Stromal cell of bone marrow (primary cell): Measurements from ENCODE around the gene MFRP.
A peak's percentile ranks its signal among the peaks of the same experiment; 100 is the strongest.
"Not testable (repeated sequence)": the region's sequence is repeated elsewhere in the genome, so short reads cannot be mapped to it uniquely, and the experiment has no call there.

Experiments
- DNase-seq: peaks from one replicate; pipeline ENCODE4 v3.0.0-alpha.2; 2012; ENCODE audit warnings: low read depth

The MFRP gene

DNA sequence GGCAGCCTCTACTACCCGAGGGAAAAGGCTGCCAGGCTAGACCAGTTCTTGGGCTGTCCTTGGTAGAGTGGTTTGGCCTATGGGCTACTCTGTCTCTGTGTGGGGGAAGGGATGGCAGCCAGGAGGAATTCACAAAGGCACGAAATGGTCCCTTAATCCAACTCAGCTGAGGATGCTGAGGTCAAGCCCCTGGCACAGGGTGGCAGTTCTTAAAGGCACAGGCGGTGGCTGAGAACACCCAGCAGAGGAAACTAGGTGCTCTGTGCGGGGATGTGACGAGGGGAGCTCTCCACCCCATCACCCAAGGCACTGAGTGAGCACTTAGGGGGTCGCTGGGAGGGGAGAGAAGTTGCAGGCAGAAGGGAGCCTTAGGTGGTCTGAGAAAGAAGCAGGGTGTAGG lies at the start of gene MFRP:
TSS of gene MFRP (minus strand) at position 101 of the 400 bp plus-strand sequence. CDS start 192 bp downstream, outside the sequence.
- DNase-seq = no peak

DNA sequence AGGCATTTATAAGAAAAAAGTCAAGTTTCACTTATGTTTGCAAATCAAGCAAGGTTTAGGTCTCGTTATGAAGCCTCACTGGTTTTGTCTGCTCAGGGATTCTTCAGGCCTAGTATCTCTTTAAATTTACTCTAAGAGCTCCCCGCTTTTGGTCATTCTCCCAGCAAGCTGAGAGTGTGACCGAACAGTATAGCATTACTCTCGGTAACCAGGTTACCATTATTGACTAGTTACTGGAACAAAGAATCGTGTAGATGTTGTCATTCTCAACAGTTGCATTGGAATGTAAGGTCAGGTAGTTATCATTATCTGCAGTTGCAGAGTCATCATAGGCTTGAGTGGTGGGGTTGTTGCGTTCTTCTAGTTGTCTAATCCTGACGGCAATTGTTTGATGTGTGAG lies 44.8 kb upstream of the MFRP start:
- DNase-seq = no peak

GRCh38 chr11:119389611-119390254 lies 43.2 kb upstream of the MFRP start:
- no peak for DNase-seq

- no peak for DNase-seq
These were observed 41.6 kb upstream of the MFRP start for GRCh38 chr11:119388103-119388502.

DNA sequence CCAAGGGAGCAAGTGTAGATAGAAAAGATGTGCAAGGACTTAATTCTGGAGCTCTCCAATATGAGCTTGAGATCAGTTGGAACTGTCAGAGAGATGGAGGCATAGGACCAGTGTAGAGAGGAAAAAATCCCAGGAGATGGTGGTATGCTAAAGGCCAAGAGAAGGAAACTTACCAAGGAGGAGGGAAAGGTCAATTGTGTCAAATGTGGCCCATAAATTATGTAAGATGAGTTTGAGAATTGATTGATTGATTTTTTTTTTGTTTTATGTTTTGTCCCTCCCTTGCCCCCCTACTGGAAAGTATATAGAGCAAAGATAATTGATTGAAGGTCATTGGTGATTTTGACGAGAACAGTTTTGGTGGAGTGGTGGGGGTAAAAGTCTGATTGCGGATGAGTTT lies 37.8 kb upstream of the MFRP start:
- no peak for DNase-seq

DNA sequence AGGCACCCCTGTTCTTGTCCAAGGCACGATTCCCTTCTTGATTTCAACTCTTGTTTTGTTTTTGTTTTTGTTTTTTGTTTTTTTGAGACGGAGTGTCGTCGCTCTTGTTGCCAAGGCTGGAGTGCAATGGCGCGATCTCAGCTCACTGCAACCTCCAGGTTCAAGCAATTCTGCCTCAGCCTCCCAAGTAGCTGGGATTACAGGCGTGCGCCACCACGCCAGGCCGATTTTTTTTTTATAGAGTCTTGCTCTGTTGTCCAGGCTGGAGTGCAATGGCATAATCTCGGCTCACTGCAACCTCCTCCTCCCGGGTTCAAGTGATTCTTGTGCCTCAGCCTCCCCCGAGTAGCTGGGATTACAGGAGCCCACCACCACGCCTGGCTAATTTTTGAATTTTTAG lies 36.0 kb upstream of the MFRP start:
- DNase-seq = not testable (repeated sequence)

- DNase-seq = no peak
These were observed 35.6 kb upstream of the MFRP start for GRCh38 chr11:119382101-119382500.

DNA sequence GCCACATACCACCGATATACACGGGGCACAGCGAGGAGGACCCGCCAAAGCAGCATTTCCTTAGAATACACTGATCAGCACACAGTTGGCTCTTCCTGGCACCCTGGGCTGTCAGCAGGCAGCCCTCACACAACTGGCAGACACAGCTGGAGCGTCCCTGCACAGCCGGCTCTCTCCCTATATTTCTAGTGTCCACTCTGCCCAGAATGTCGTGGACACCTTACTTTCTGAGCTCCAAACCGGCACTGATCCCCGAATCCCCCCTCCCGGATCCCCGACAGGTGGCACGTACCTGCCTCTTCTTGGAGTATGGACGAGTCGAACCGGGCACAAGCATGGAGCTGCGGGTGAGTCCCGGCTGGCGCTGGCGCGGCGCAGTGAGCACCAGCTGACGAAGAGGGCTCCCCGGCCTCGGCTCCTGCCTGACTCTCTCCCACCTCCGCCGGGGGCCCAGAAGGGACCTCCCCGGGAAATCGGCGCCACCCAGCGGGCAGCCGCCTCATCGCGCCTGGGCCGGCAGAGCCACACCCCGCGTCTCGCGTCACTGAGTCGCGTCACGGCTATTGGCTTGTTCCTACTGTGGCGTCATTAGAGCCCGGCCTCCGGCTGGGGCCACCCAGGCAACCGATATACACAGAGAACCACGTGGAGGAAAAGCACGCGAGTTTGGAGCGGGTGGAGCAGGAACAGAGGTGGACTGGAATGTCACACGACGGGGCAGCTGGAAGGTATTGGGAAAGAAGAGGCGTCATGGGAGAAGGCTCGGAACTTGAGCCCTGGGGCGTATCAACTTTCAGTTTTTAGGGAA lies 34.9 kb upstream of the MFRP start, which contains the start of gene USP2:
TSS of gene USP2 (minus strand) at position 510 of the 808 bp plus-strand sequence. CDS start 8,210 bp downstream, outside the sequence.
- peak; percentile 93 for DNase-seq

GRCh38 chr11:119380827-119381180 lies 34.3 kb upstream of the MFRP start:
- no peak for DNase-seq

- DNase-seq = no peak
These were observed 33.8 kb upstream of the MFRP start for GRCh38 chr11:119380160-119380826.

DNA sequence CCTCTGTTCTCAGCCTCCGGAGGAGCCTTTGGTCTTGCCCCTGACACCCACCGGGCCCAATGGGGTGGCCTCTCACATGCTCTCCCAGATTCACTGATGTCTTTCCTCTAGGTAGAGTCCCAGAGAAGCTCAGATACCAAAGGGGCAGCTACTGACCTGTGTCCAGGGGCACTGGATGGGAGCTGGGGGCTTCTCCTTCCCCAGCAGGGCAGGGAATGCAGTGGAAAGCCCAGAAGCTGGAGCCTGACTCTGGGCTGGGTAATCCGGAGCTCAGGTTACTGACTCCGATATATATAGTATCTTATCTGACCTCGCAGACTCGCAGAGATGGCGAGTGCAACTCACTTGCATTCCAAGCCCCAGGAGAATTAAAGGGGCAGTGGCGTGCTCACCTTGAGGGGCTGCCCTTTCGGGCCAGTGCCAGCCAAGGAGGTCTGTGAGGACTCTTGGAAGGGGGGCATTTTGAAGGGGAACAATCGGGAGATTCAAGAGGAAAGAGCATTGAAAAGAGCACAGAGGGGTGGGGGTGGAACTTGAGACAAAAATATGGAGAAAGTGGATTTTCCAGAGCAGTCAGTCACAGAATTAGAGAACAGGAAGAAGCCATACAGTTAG lies 32.5 kb upstream of the MFRP start:
- no peak for DNase-seq

DNA sequence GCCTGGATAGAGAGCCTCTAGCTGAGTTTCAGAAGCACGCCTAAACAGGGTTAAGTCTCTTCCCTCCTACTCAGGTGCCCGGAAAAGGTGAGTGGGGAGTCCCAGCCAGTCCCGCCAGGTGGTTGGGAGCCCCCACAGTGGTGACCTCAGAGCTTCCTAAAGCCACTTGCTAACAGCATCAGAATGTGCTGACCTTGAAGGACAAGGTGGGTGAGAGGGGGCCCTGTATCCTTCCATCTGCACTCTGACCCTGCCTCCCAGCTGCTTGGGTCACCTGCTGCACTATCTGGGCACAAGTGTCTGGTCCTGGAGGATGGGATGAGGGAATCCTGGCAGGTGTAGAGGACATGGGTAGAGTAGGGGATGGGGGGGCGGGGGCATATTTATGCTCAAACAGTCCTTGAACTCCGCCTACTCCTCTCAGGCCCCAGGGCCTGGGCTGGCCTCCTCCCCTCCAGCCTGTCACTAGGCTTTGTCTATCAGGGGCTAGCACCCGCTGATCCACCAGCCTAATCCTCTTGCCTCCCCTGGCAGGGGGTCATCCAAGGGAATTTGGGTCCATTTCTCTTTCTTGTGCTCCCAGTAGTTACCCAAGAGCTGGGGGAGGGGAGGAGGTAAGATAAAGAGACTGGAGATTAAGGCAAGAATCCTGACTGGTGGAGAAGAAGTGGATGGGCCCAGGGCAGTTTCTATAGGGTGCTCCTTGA lies 31.6 kb upstream of the MFRP start:
- DNase-seq = no peak

DNA sequence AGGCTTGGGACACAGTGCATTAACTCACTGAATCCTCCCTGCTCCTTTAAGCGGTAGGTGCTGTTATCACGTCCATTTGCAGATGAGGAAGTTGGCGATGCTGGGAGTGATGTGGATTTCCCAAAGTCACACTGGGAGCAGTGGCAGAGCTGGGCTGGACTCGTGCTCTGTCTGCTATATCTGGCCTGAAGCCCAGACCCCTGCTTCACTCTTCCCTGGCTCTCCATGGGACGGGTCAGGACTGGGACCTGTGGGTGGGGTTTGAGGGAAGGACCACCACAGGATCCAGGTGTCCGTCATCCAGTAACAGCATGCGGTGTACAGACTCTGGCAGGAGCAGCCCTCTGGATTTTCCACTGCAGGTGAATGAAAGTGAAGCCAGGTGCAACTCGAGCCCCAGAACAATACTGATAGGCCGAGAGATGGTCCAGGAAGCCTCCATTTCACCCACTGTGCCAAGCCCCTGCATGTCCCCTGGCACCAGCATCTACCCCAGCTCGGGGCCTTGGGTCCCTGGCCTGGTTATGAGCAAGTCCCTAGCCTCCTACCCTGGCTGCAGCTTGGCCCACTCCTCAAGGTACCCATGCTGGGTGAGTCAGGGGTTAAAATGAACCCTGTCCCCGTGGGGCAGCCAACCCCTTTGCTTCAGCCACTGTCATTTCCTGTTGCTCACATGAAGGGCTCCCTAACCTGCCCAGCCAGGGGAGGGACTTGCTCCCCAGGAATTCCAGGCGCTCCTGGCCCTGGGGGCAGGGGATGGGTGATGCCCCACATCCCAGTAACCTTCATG lies 30.8 kb upstream of the MFRP start:
- DNase-seq = no peak

GRCh38 chr11:119376197-119376847 lies 29.8 kb upstream of the MFRP start:
- DNase-seq = no peak

- DNase-seq = peak; percentile 83
These were observed 29.1 kb upstream of the MFRP start for GRCh38 chr11:119375337-119376196.

DNA sequence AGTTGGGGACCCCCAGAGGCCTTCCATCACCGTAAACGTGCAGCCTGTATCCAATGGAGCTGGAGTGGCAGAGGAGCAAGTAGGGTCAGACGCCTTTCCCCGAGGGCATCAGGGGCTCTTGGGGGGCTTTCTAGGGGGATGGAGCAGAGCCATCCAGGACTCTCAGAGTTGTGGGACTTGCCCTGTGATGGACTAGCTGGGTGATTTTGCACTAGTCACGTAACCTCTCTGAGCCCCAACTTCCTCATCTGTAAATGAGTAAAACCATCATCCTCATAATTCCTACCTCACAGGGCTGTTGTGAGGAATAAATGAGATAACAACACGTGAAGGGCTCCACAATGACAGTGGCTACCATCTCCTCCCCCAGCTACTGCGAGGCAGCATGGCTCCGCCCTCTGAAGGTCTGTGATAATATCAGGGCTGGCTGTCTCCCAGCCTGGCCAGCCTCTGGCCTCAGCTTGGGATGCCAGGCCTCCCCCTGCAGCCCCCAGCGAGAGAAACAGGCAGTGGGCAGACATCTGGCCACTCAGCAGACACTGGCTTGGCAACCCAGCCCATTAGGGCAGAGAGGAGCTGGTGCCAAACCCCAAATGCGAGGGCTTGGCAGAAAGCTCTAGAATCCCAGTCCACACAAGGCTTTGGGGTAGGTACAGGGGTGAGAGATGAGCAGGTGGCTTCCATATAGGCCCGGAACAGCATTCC lies 28.3 kb upstream of the MFRP start:
- DNase-seq = no peak

- DNase-seq = peak; percentile 61
These were observed 27.6 kb upstream of the MFRP start for GRCh38 chr11:119373921-119374631.
